Spinal cord (tissue), 10 donors: ENCODE data around the gene CPN2. TPM values are rescaled to one million over a fixed set of nuclear protein-coding genes. Genes with fewer than 3 reads are reported as not detected.

ENCODE experiments used
- DNase-seq, 6 donors: peaks; one replicate each; pipeline versions ENCODE4 v3.0.0 to v3.0.0-alpha.2; 2013 to 2015; ENCODE audit warnings: low spot score in 6 of 6, low read depth in 4 of 6
- H3K27ac ChIP-seq: one replicate; pipeline ENCODE4 v1.5.1; 2013; ENCODE audit warnings: low read depth, low read length, control low read depth
- H3K27me3 ChIP-seq: one replicate; pipeline ENCODE4 v1.6.1; 2013; ENCODE audit warnings: low read length; ENCODE audit not compliant: control insufficient read depth, insufficient read depth
- H3K36me3 ChIP-seq: one replicate; pipeline ENCODE4 v1.6.1; 2013; ENCODE audit warnings: low read length; ENCODE audit not compliant: control insufficient read depth, insufficient read depth
- H3K4me1 ChIP-seq: one replicate; pipeline ENCODE4 v1.6.1; 2013; ENCODE audit warnings: low read length; ENCODE audit not compliant: control insufficient read depth, insufficient read depth
- H3K4me3 ChIP-seq: one replicate; pipeline ENCODE4 v1.5.1; 2013; ENCODE audit warnings: low read depth, low read length, control low read depth
- H3K9me3 ChIP-seq: one replicate; pipeline ENCODE4 v1.6.1; 2013; ENCODE audit warnings: low read length; ENCODE audit not compliant: control insufficient read depth, insufficient read depth
- WGBS: methylation state at CpG from one replicate; pipeline ENCODE4 v1.1.5; 2013; ENCODE audit warnings: missing lambda C conversion rate; ENCODE audit not compliant: insufficient coverage; 5-methylcytosine and 5-hydroxymethylcytosine counted together
- polyA plus RNA-seq, 2 donors: library from polyadenylated mRNA; unstranded; fragments of 120-200 nt; gene quantifications; one replicate each; pipeline ENCODE4 v1.2.1, GENCODE V29; 2013; ENCODE audit not compliant: insufficient read length in 2 of 2
- total RNA-seq, 2 donors: library from RNA; depleted of rRNA in 1 of 2; stranded (reverse); fragments of 120-200 nt in 1 of 2; fragments of >200 nt in 1 of 2; gene quantifications; one replicate each; pipeline versions ENCODE4 v1.2.3 to v1.2.4, GENCODE V29; 2013 to 2014
- donor health status: healthy.

The CPN2 gene
- total and polyA plus RNA-seq, 4 donors, result not detected

GRCh38 chr3:194360568-194360967 lies 9.4 kb upstream of the CPN2 start:
- Histone ChIP-seq H3K4me1 (peaks cover 10% of the 10 kb centered on the region), H3K27ac (no peak overlapping the region), H3K27me3 (peaks cover 2% of the 10 kb centered on the region), H3K9me3 (no peaks in the 10 kb centered on the region), H3K4me3 (no peak overlapping the region), H3K36me3 (no peaks in the 10 kb centered on the region)
- no peak for DNase-seq
- 93% methylated on average over 18 of the region's 18 CpGs for WGBS

GRCh38 chr3:194357681-194358080 lies 6.6 kb upstream of the CPN2 start:
- H3K36me3 ChIP-seq, result no peaks in the 10 kb centered on the region
- no peak overlapping the region for H3K27ac ChIP-seq
- peaks cover 2% of the 10 kb centered on the region for H3K27me3 ChIP-seq
- no peak overlapping the region for H3K4me3 ChIP-seq
- H3K9me3 ChIP-seq, result no peaks in the 10 kb centered on the region
- WGBS, result 78% methylated on average over 5 of the region's 11 CpGs
- no peak for DNase-seq
- H3K4me1 ChIP-seq, result no peaks in the 10 kb centered on the region

GRCh38 chr3:194355379-194355778 lies 4.3 kb upstream of the CPN2 start:
- Histone ChIP-seq H3K36me3 (no peaks in the 10 kb centered on the region), H3K27me3 (peaks cover 2% of the 10 kb centered on the region), H3K9me3 (no peaks in the 10 kb centered on the region), H3K4me3 (no peak overlapping the region), H3K4me1 (peaks cover 3% of the 10 kb centered on the region), H3K27ac (no peak overlapping the region)
- DNase-seq, result no peak
- 47% methylated on average over 2 of the region's 7 CpGs for WGBS

DNA sequence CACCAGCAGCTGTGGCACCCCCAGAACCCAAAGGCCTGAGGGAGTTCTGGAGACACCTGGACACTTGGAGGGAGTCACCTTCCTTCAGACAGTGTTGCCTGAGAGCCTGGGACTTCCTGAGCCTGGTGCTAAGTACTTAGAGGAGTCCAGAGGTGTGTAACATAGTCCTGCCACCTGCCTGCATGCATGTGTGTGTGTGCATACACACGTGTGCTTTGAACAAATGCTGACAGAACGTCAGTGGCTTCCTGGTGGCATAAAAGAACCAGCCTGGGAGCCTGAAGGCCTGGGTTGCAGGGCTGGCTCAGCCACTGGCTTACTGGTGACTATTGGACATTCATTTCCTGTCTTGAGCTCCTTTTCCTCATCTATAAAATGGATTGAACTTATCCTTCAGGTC lies 3.2 kb upstream of the CPN2 start:
- Histone ChIP-seq H3K4me3 (no peak overlapping the region), H3K27me3 (peaks cover 2% of the 10 kb centered on the region), H3K9me3 (no peaks in the 10 kb centered on the region), H3K27ac (no peak overlapping the region), H3K4me1 (peaks cover 3% of the 10 kb centered on the region), H3K36me3 (no peaks in the 10 kb centered on the region)
- DNase-seq, result no peak
- WGBS, result 91% methylated on average over 2 of the region's 2 CpGs

GRCh38 chr3:194352667-194353246 lies 1.6 kb upstream of the CPN2 start:
- H3K36me3 ChIP-seq, result no peaks in the 10 kb centered on the region
- peak in 1 of 6 donors; percentile 43 for DNase-seq
- no peaks in the 10 kb centered on the region for H3K9me3 ChIP-seq
- H3K27me3 ChIP-seq, result peaks cover 2% of the 10 kb centered on the region
- H3K27ac ChIP-seq, result no peak overlapping the region
- H3K4me1 ChIP-seq, result peaks cover 3% of the 10 kb centered on the region
- no peak overlapping the region for H3K4me3 ChIP-seq
- WGBS, result 88% methylated on average over 10 of the region's 10 CpGs

DNA sequence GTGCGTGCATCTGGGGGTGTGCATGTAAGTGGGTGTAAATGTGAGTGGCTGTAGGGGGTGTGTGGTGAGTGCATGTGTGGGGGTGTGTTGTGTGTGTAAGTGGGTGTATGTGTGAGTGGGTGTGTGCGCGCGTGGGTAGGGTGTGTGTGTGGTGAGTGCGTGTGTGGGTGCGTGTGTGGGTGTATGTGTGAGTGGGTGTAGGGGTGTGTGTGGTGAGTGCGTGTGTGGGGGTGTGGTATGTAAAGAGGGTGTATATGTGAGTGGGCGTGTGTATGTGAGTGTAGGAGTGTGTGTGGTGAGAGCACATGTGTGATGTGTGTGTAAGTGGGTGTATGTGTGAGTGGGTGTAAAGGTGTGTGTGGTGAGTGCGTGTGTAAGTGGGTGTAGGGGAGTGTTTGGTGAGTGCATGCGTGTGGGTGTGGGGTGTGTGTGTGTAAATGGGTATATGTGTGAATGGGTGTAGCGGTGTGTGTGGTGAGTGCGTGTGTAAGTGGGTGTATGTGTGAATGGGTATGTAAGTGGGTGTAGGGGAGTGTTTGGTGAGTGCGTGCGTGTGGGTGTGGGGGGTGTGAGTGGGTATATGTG lies 916 bp upstream of the CPN2 start:
- Histone ChIP-seq H3K36me3 (no peaks in the 10 kb centered on the region), H3K27me3 (peaks cover 2% of the 10 kb centered on the region), H3K4me3 (no peak overlapping the region), H3K9me3 (no peaks in the 10 kb centered on the region), H3K4me1 (peaks cover 3% of the 10 kb centered on the region), H3K27ac (no peak overlapping the region)
- DNase-seq, result no peak
- 98% methylated on average over 14 of the region's 14 CpGs for WGBS

DNA sequence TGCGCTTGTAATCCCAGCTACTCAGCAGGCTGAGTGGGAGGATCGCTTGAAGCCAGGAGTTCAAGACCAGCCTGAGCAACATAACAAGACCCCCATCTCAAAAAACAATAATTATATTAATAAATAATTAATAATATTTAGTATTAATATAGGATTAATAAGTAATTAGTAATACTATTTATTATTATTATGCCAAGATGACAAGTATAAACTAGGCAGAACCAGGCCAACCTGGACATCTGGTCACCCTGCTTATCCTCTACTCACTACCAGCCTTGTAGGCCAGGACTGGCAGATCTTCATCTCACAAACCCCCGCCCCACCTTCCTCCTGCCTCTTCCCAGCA lies 429 bp downstream of the CPN2 start:
- H3K27me3 ChIP-seq, result peaks cover 2% of the 10 kb centered on the region
- no peak overlapping the region for H3K4me3 ChIP-seq
- peaks cover 3% of the 10 kb centered on the region for H3K4me1 ChIP-seq
- no peak overlapping the region for H3K27ac ChIP-seq
- WGBS, result 100% methylated on average over 1 of the region's 3 CpGs
- no peaks in the 10 kb centered on the region for H3K36me3 ChIP-seq
- no peak for DNase-seq
- no peaks in the 10 kb centered on the region for H3K9me3 ChIP-seq

- no peaks in the 10 kb centered on the region for H3K36me3 ChIP-seq
- H3K27me3 ChIP-seq, result no peaks in the 10 kb centered on the region
- H3K4me3 ChIP-seq, result no peak overlapping the region
- peaks cover 3% of the 10 kb centered on the region for H3K4me1 ChIP-seq
- no peak overlapping the region for H3K27ac ChIP-seq
- no peak for DNase-seq
- 85% methylated on average over 3 of the region's 6 CpGs for WGBS
- no peaks in the 10 kb centered on the region for H3K9me3 ChIP-seq
These were observed 2.8 kb downstream of the CPN2 start for GRCh38 chr3:194348354-194348753.

- WGBS, result no CpG with 5 or more reads among the region's 5 CpGs
- DNase-seq, result no peak
- no peak overlapping the region for H3K4me3 ChIP-seq
- no peaks in the 10 kb centered on the region for H3K36me3 ChIP-seq
- H3K27me3 ChIP-seq, result peaks cover 3% of the 10 kb centered on the region
- no peak overlapping the region for H3K27ac ChIP-seq
- H3K4me1 ChIP-seq, result peaks cover 3% of the 10 kb centered on the region
- H3K9me3 ChIP-seq, result no peaks in the 10 kb centered on the region
These were observed 4.5 kb downstream of the CPN2 start for GRCh38 chr3:194346621-194347020.

- Histone ChIP-seq H3K4me3 (no peak overlapping the region), H3K27ac (no peak overlapping the region), H3K9me3 (no peaks in the 10 kb centered on the region), H3K27me3 (peaks cover 3% of the 10 kb centered on the region), H3K36me3 (no peaks in the 10 kb centered on the region), H3K4me1 (peaks cover 2% of the 10 kb centered on the region)
- DNase-seq, result no peak
- 95% methylated on average over 9 of the region's 9 CpGs for WGBS
These were observed 5.1 kb downstream of the CPN2 start for GRCh38 chr3:194346035-194346434.
